ENCODE data around the gene IAPP.
"Not testable (repeated sequence)": the region's sequence is repeated elsewhere in the genome, so short reads cannot be mapped to it uniquely, and the experiment has no call there.

Gene IAPP

GRCh38 chr12:21381320-21381719 lies 8.6 kb downstream of the IAPP start:
- DNase-seq = not testable (repeated sequence)

- no peak for DNase-seq
Observed at GRCh38 chr12:21384261-21384660, 11.6 kb downstream of the IAPP start.

GRCh38 chr12:21387174-21387573 lies 14.5 kb downstream of the IAPP start:
- DNase-seq = no peak

GRCh38 chr12:21392384-21392783 lies 19.7 kb downstream of the IAPP start:
- DNase-seq = no peak

GRCh38 chr12:21394828-21395626 lies 22.3 kb downstream of the IAPP start:
- not testable (repeated sequence) for DNase-seq

GRCh38 chr12:21413369-21414277 lies 40.9 kb downstream of the IAPP start:
- no peak for DNase-seq

GRCh38 chr12:21416511-21417121 lies 43.9 kb downstream of the IAPP start:
- no peak for DNase-seq

GRCh38 chr12:21418398-21418797 lies 45.7 kb downstream of the IAPP start:
- DNase-seq = not testable (repeated sequence)

- not testable (repeated sequence) for DNase-seq
Observed at GRCh38 chr12:21419009-21419699, 46.5 kb downstream of the IAPP start.

GRCh38 chr12:21428241-21428640 lies 55.5 kb downstream of the IAPP start:
- no peak for DNase-seq

Data from NCI-H510A (cell line).